GM23338 (cell line): Measurements from ENCODE around the gene EPB41L5. TPM values are rescaled to one million over a fixed set of nuclear protein-coding genes. Genes with fewer than 3 reads are reported as not detected.

ENCODE experiments used
- ATAC-seq: fragments of 200-7000 bp; cut with Tn5 transposase; 3 replicates; pipeline ENCODE4 v1.9.1; 2020
- DNase-seq: peaks from one replicate; pipeline ENCODE4 v3.0.0-alpha.2; 2015; ENCODE audit warnings: low spot score
- H2AFZ ChIP-seq: fragments of 200-600 bp; sonication (generic); 2 replicates; pipeline ENCODE4 v1.8.0; 2016; ENCODE audit warnings: antibody characterized with exemption, mild to moderate bottlenecking, moderate library complexity
- H3F3A ChIP-seq: fragments of 200-600 bp; sonication (generic); replicated peaks from 2 replicates; pipeline ENCODE4 v1.8.0; 2017; ENCODE audit warnings: antibody characterized with exemption, mixed run types, low read depth
- H3K27ac ChIP-seq: fragments of 200-600 bp; sonication (generic); 2 replicates; pipeline ENCODE4 v1.6.1; 2016; ENCODE audit warnings: low read depth
- H3K27me3 ChIP-seq: fragments of 200-600 bp; sonication (generic); 2 replicates; pipeline ENCODE4 v1.8.0; 2016; ENCODE audit warnings: mild to moderate bottlenecking, mixed run types, moderate library complexity; ENCODE audit not compliant: insufficient read depth
- H3K36me3 ChIP-seq: fragments of 200-600 bp; sonication (generic); 2 replicates; pipeline ENCODE4 v1.8.0; 2016; ENCODE audit warnings: mild to moderate bottlenecking; ENCODE audit not compliant: insufficient read depth
- H3K4me1 ChIP-seq: fragments of 200-600 bp; sonication (generic); 2 replicates; pipeline ENCODE4 v1.8.0; 2016; ENCODE audit warnings: mild to moderate bottlenecking, moderate library complexity; ENCODE audit not compliant: insufficient read depth
- H3K4me2 ChIP-seq: fragments of 200-600 bp; sonication (generic); 2 replicates; pipeline ENCODE4 v1.7.1; 2017; ENCODE audit warnings: mixed run types
- H3K4me3 ChIP-seq: fragments of 200-600 bp; sonication (generic); 2 replicates; pipeline ENCODE4 v1.6.1; 2016; ENCODE audit warnings: mixed run types
- H3K79me2 ChIP-seq: fragments of 200-600 bp; sonication (generic); replicated peaks from 2 replicates; pipeline ENCODE4 v1.8.0; 2017; ENCODE audit warnings: mild to moderate bottlenecking; ENCODE audit not compliant: insufficient read depth
- H3K9me2 ChIP-seq: fragments of 200-600 bp; sonication (generic); 2 replicates; pipeline ENCODE4 v1.8.0; 2017; ENCODE audit not compliant: insufficient read depth
- H4K20me1 ChIP-seq: fragments of 200-600 bp; sonication (generic); replicated peaks from 2 replicates; pipeline ENCODE4 v1.8.0; 2017; ENCODE audit warnings: mild to moderate bottlenecking; ENCODE audit not compliant: insufficient read depth
- H3K27ac Mint-ChIP-seq: 2 replicates; pipeline ENCODE4 v1.8.0; 2020; ENCODE audit warnings: inconsistent platforms, mild to moderate bottlenecking, moderate library complexity, mixed read lengths
- H3K27me3 Mint-ChIP-seq: 3 replicates; pipeline ENCODE4 v1.8.0; 2022; ENCODE audit warnings: low read depth, mild to moderate bottlenecking, moderate library complexity, mixed read lengths, inconsistent platforms; ENCODE audit not compliant: insufficient read depth, poor library complexity
- H3K36me3 Mint-ChIP-seq: 3 replicates; pipeline ENCODE4 v1.8.0; 2021; ENCODE audit warnings: low read depth, mild to moderate bottlenecking, inconsistent platforms, moderate library complexity, mixed read lengths
- H3K4me1 Mint-ChIP-seq: 3 replicates; pipeline ENCODE4 v1.8.0; 2020; ENCODE audit warnings: mild to moderate bottlenecking, inconsistent platforms, mixed read lengths
- H3K4me3 Mint-ChIP-seq: 3 replicates; pipeline ENCODE4 v1.8.0; 2021; ENCODE audit warnings: moderate library complexity, mild to moderate bottlenecking, inconsistent platforms, mixed read lengths
- H3K9me3 Mint-ChIP-seq: 3 replicates; pipeline ENCODE4 v1.8.0; 2020; ENCODE audit warnings: moderate library complexity, mild to moderate bottlenecking, inconsistent platforms, mixed read lengths
- CREB1 ChIP-seq: fragments of 250-450 bp; sonication (Bioruptor Pico); IDR thresholded peaks from 2 replicates; pipeline ENCODE4 v1.5.0; 2020; ENCODE audit warnings: low read depth, mild to moderate bottlenecking, moderate library complexity
- EZH2 ChIP-seq: fragments of 200-600 bp; sonication (generic); IDR thresholded peaks from one replicate; pipeline ENCODE4 v1.8.0; 2017; ENCODE audit warnings: antibody characterized with exemption, mild to moderate bottlenecking, low read depth; ENCODE audit not compliant: unreplicated experiment
- EZH2phosphoT487 ChIP-seq: fragments of 200-600 bp; sonication (generic); IDR thresholded peaks from one replicate; pipeline ENCODE4 v1.8.1; 2018; ENCODE audit warnings: antibody characterized with exemption; ENCODE audit not compliant: unreplicated experiment
- JUNB ChIP-seq: IDR thresholded peaks from one replicate; pipeline ENCODE4 v1.6.1; 2016; ENCODE audit warnings: antibody characterized with exemption; ENCODE audit not compliant: unreplicated experiment
- NANOG ChIP-seq: IDR thresholded peaks from 2 replicates; pipeline ENCODE4 v1.6.1; 2016; ENCODE audit warnings: antibody characterized with exemption, borderline replicate concordance
- POLR2AphosphoS5 ChIP-seq: IDR thresholded peaks from 2 replicates; pipeline ENCODE4 v1.6.1; 2016; ENCODE audit warnings: antibody characterized with exemption, low read depth
- STAT1 ChIP-seq: IDR thresholded peaks from one replicate; pipeline ENCODE4 v1.6.1; 2016; ENCODE audit warnings: antibody characterized with exemption; ENCODE audit not compliant: unreplicated experiment
- ZNF114 ChIP-seq: fragments of 250-450 bp; sonication (Bioruptor Pico); IDR thresholded peaks from 2 replicates; pipeline ENCODE4 v1.5.0; 2020; ENCODE audit warnings: mild to moderate bottlenecking, moderate library complexity
- ZNF331 ChIP-seq: fragments of 250-450 bp; sonication (Bioruptor Pico); IDR thresholded peaks from 2 replicates; pipeline ENCODE4 v1.5.0; 2020; ENCODE audit warnings: low read depth, mild to moderate bottlenecking, moderate library complexity
- polyA plus RNA-seq: library from polyadenylated mRNA; unstranded; fragments of >200 nt; fragmentation: Nextera tagmentation; extraction: Ambion mirVana; gene quantifications from 2 replicates; pipeline ENCODE4 v1.2.1, GENCODE V29; 2016
- total RNA-seq: library from RNA; depleted of rRNA; stranded (reverse); fragments of >200 nt; shearing (Covaris generic); gene quantifications from 2 replicates; pipeline ENCODE4 v1.2.3, GENCODE V29; 2014
- TF ChIP-seq, protein P1 (sequence below): fragments of 250-450 bp; sonication (Bioruptor Pico); IDR thresholded peaks from 2 replicates; pipeline ENCODE4 v1.5.0; 2020; ENCODE audit warnings: mild to moderate bottlenecking, moderate library complexity
- TF ChIP-seq, protein P2 (sequence below): IDR thresholded peaks from 2 replicates; pipeline ENCODE4 v1.6.1; 2016; ENCODE audit warnings: antibody characterized with exemption
- TF ChIP-seq, protein P3 (sequence below): IDR thresholded peaks from one replicate; pipeline ENCODE4 v1.6.1; 2018; ENCODE audit warnings: antibody characterized with exemption; ENCODE audit not compliant: unreplicated experiment
- TF ChIP-seq, protein P4 (sequence below), 2 experiments: fragments of 200-600 bp in 1 of 2; sonication (generic) in 1 of 2; conservative IDR thresholded peaks; 2 replicates each; pipeline versions ENCODE4 v1.5.1 to v1.6.1; 2016 to 2017; ENCODE audit warnings: antibody characterized with exemption in 2 of 2, low read depth in 2 of 2, mild to moderate bottlenecking in 2 of 2, moderate library complexity in 1 of 2

Gene EPB41L5
- total and polyA plus RNA-seq, 2 experiments from 2014 or later, result 15.5 to 35.4 TPM

DNA sequence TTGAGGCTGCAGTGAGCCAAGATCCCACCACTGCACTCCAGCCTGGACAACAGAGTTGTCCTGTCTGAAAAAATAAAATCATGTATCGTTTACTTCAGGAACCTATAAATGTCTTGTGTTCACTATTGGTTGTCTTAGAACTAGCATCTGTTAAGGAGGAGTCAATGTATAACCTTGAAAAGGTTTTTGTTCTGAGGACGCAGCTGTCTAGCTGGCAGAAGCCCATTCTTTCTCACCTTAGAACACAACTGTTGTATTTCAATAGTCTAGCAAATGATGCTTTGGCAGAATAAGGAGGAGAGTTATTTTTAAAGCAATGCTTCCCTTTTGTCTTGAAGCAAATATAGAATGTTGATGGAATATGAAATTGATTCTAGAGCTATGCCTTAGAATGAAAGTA, 21.1 kb downstream of the EPB41L5 start:
- H3K36me3 ChIP-seq, result no peaks in the 10 kb centered on the region
- no peak overlapping the region for H3K27ac ChIP-seq
- no peaks in the 10 kb centered on the region for H3F3A ChIP-seq
- TF ChIP-seq, protein P1, sequence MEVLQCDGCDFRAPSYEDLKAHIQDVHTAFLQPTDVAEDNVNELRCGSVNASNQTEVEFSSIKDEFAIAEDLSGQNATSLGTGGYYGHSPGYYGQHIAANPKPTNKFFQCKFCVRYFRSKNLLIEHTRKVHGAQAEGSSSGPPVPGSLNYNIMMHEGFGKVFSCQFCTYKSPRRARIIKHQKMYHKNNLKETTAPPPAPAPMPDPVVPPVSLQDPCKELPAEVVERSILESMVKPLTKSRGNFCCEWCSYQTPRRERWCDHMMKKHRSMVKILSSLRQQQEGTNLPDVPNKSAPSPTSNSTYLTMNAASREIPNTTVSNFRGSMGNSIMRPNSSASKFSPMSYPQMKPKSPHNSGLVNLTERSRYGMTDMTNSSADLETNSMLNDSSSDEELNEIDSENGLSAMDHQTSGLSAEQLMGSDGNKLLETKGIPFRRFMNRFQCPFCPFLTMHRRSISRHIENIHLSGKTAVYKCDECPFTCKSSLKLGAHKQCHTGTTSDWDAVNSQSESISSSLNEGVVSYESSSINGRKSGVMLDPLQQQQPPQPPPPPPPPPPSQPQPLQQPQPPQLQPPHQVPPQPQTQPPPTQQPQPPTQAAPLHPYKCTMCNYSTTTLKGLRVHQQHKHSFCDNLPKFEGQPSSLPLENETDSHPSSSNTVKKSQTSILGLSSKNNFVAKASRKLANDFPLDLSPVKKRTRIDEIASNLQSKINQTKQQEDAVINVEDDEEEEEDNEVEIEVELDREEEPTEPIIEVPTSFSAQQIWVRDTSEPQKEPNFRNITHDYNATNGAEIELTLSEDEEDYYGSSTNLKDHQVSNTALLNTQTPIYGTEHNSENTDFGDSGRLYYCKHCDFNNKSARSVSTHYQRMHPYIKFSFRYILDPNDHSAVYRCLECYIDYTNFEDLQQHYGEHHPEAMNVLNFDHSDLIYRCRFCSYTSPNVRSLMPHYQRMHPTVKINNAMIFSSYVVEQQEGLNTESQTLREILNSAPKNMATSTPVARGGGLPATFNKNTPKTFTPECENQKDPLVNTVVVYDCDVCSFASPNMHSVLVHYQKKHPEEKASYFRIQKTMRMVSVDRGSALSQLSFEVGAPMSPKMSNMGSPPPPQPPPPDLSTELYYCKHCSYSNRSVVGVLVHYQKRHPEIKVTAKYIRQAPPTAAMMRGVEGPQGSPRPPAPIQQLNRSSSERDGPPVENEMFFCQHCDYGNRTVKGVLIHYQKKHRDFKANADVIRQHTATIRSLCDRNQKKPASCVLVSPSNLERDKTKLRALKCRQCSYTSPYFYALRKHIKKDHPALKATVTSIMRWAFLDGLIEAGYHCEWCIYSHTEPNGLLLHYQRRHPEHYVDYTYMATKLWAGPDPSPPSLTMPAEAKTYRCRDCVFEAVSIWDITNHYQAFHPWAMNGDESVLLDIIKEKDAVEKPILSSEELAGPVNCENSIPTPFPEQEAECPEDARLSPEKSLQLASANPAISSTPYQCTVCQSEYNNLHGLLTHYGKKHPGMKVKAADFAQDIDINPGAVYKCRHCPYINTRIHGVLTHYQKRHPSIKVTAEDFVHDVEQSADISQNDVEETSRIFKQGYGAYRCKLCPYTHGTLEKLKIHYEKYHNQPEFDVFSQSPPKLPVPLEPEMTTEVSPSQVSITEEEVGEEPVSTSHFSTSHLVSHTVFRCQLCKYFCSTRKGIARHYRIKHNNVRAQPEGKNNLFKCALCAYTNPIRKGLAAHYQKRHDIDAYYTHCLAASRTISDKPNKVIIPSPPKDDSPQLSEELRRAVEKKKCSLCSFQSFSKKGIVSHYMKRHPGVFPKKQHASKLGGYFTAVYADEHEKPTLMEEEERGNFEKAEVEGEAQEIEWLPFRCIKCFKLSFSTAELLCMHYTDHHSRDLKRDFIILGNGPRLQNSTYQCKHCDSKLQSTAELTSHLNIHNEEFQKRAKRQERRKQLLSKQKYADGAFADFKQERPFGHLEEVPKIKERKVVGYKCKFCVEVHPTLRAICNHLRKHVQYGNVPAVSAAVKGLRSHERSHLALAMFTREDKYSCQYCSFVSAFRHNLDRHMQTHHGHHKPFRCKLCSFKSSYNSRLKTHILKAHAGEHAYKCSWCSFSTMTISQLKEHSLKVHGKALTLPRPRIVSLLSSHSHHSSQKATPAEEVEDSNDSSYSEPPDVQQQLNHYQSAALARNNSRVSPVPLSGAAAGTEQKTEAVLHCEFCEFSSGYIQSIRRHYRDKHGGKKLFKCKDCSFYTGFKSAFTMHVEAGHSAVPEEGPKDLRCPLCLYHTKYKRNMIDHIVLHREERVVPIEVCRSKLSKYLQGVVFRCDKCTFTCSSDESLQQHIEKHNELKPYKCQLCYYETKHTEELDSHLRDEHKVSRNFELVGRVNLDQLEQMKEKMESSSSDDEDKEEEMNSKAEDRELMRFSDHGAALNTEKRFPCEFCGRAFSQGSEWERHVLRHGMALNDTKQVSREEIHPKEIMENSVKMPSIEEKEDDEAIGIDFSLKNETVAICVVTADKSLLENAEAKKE (CRISPR knock-in tag), result no peak
- TF ChIP-seq EZH2 (no peak), POLR2AphosphoS5 (no peak), STAT1 (no peak), JUNB (no peak), CREB1 (no peak), NANOG (no peak), ZNF331 (CRISPR knock-in tag) (no peak), ZNF114 (CRISPR knock-in tag) (no peak), EZH2phosphoT487 (no peak)
- TF ChIP-seq, protein P2, sequence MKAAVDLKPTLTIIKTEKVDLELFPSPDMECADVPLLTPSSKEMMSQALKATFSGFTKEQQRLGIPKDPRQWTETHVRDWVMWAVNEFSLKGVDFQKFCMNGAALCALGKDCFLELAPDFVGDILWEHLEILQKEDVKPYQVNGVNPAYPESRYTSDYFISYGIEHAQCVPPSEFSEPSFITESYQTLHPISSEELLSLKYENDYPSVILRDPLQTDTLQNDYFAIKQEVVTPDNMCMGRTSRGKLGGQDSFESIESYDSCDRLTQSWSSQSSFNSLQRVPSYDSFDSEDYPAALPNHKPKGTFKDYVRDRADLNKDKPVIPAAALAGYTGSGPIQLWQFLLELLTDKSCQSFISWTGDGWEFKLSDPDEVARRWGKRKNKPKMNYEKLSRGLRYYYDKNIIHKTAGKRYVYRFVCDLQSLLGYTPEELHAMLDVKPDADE, result no peak
- TF ChIP-seq, protein P3, sequence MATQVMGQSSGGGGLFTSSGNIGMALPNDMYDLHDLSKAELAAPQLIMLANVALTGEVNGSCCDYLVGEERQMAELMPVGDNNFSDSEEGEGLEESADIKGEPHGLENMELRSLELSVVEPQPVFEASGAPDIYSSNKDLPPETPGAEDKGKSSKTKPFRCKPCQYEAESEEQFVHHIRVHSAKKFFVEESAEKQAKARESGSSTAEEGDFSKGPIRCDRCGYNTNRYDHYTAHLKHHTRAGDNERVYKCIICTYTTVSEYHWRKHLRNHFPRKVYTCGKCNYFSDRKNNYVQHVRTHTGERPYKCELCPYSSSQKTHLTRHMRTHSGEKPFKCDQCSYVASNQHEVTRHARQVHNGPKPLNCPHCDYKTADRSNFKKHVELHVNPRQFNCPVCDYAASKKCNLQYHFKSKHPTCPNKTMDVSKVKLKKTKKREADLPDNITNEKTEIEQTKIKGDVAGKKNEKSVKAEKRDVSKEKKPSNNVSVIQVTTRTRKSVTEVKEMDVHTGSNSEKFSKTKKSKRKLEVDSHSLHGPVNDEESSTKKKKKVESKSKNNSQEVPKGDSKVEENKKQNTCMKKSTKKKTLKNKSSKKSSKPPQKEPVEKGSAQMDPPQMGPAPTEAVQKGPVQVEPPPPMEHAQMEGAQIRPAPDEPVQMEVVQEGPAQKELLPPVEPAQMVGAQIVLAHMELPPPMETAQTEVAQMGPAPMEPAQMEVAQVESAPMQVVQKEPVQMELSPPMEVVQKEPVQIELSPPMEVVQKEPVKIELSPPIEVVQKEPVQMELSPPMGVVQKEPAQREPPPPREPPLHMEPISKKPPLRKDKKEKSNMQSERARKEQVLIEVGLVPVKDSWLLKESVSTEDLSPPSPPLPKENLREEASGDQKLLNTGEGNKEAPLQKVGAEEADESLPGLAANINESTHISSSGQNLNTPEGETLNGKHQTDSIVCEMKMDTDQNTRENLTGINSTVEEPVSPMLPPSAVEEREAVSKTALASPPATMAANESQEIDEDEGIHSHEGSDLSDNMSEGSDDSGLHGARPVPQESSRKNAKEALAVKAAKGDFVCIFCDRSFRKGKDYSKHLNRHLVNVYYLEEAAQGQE, result no peak
- TF ChIP-seq, protein P4, sequence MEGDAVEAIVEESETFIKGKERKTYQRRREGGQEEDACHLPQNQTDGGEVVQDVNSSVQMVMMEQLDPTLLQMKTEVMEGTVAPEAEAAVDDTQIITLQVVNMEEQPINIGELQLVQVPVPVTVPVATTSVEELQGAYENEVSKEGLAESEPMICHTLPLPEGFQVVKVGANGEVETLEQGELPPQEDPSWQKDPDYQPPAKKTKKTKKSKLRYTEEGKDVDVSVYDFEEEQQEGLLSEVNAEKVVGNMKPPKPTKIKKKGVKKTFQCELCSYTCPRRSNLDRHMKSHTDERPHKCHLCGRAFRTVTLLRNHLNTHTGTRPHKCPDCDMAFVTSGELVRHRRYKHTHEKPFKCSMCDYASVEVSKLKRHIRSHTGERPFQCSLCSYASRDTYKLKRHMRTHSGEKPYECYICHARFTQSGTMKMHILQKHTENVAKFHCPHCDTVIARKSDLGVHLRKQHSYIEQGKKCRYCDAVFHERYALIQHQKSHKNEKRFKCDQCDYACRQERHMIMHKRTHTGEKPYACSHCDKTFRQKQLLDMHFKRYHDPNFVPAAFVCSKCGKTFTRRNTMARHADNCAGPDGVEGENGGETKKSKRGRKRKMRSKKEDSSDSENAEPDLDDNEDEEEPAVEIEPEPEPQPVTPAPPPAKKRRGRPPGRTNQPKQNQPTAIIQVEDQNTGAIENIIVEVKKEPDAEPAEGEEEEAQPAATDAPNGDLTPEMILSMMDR (conservative IDR thresholded peaks at IDR 0.05; ENCODE audit: low read depth in 2 of 2), result no peak
- Mint-ChIP-seq H3K4me3 (no peak overlapping the region), H3K4me1 (peaks cover 21% of the 10 kb centered on the region), H3K27me3 (peaks cover 2% of the 10 kb centered on the region), H3K9me3 (no peaks in the 10 kb centered on the region), H3K36me3 (peaks cover under 1% of the 10 kb centered on the region; the same call in 1 of the 3 replicates), H3K27ac (no peak overlapping the region)
- no peak overlapping the region for H3K4me2 ChIP-seq
- no peaks in the 10 kb centered on the region for H3K27me3 ChIP-seq
- peaks cover 51% of the 10 kb centered on the region for H3K79me2 ChIP-seq
- no peaks in the 10 kb centered on the region for H3K9me2 ChIP-seq
- H2AFZ ChIP-seq, result no peak overlapping the region
- H3K4me1 ChIP-seq, result peaks cover 12% of the 10 kb centered on the region
- DNase-seq, result no peak
- no peak overlapping the region for H3K4me3 ChIP-seq
- H4K20me1 ChIP-seq, result peaks cover 5% of the 10 kb centered on the region; the same call in 1 of the 2 replicates
- no peak for ATAC-seq
